Measurements from ENCODE around the gene DIPK1C. TPM values are rescaled to one million over a fixed set of nuclear protein-coding genes. Genes with fewer than 3 reads are reported as not detected.
A peak's percentile ranks its signal among the peaks of the same experiment; 100 is the strongest.

DIPK1C gene
- total and polyA plus RNA-seq, 10 donors, result 0.10 to 0.51 (median 0.29) TPM; not detected in 6

DNA sequence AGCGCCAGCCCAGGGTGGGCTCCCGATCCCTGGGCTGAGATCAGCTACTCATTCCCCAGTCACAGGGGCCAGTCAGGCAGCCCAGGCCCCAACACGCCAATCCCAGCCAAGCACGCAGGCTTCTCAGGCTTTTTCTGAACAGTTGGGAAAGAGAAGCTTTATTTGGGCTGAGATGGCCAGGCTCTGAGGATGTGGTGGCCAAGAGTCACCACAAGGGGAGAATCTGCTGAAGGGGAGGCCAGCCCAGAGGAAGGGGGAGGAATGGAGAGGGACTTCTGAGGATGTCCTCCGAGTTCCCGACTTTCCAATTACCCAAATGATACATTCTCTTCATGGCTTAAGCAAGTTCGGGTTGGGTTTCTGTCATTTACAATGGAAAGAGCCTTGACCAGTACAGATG lies 2.8 kb upstream of the DIPK1C start:
- no peaks in the 10 kb centered on the region for H3K9me3 ChIP-seq
- DNase-seq, result no peak
- TF ChIP-seq POLR2A (IDR thresholded peaks at IDR 0.05), result no peak
- TF ChIP-seq, protein P1, sequence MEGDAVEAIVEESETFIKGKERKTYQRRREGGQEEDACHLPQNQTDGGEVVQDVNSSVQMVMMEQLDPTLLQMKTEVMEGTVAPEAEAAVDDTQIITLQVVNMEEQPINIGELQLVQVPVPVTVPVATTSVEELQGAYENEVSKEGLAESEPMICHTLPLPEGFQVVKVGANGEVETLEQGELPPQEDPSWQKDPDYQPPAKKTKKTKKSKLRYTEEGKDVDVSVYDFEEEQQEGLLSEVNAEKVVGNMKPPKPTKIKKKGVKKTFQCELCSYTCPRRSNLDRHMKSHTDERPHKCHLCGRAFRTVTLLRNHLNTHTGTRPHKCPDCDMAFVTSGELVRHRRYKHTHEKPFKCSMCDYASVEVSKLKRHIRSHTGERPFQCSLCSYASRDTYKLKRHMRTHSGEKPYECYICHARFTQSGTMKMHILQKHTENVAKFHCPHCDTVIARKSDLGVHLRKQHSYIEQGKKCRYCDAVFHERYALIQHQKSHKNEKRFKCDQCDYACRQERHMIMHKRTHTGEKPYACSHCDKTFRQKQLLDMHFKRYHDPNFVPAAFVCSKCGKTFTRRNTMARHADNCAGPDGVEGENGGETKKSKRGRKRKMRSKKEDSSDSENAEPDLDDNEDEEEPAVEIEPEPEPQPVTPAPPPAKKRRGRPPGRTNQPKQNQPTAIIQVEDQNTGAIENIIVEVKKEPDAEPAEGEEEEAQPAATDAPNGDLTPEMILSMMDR (IDR thresholded peaks at IDR 0.05 in 8 of 11, conservative IDR thresholded peaks at IDR 0.05 in 3 of 11), result no peak
- TF ChIP-seq POLR2AphosphoS5 (IDR thresholded peaks at IDR 0.05), result no peak
- H3K4me1 ChIP-seq, result peaks cover 6 to 24% (median 13%) of the 10 kb centered on the region in 6 donors
- H3K36me3 ChIP-seq, result no peaks in the 10 kb centered on the region
- no peak overlapping the region for H3K27ac ChIP-seq
- H3K27me3 ChIP-seq (replicated peaks in 1 of 7), result peaks cover 7 to 59% (median 24%) of the 10 kb centered on the region in 7 donors
- no peak overlapping the region for H3K4me3 ChIP-seq
- 61 to 79% (median 67%) methylated on average over 7 of the region's 7 CpGs for WGBS, 5 donors
- intact Hi-C loops (cut with DNase I; ENCODE audit: low total_unique reads), result no loop called here

DNA sequence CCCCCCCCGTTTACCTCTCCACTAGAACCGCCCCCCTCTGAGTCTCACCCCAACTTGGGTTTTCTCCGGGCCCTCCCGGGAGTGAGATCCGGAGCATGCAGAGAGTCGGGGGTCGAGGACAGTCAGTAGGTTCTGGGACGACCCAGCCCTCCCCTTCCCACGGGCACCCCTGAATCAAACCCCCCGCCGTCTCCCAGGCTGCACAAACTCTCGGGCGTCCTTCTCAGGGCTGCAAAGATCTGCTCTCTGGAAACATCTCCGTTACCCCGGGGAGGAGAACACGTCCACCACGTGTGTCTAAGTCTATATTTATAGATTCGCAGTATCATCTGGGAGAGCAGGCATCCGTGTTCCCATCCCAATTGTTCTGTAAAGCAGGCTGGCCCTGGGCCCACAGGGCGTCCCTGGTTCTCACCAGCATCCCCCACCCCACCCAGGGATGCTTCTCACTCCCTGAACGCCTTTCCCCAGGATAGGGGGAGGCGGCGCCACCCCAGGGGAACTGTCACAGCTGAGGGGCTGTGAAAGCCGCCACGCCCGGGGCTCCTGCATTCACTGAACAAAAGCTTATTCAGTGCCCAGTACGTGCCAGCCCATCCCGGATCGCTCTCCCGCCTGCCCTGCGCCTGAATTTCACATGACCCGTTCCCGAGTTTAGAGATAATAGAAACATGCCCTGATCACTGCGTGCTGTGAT lies 765 bp upstream of the DIPK1C start:
- 30 to 57% (median 39%) methylated on average over 27 to 34 of the region's 34 CpGs for WGBS, 5 donors
- H3K9me3 ChIP-seq, result no peaks in the 10 kb centered on the region
- TF ChIP-seq POLR2AphosphoS5 (IDR thresholded peaks at IDR 0.05) (no peak), POLR2A (IDR thresholded peaks at IDR 0.05) (no peak)
- TF ChIP-seq, protein P1 (IDR thresholded peaks at IDR 0.05 in 8 of 11, conservative IDR thresholded peaks at IDR 0.05 in 3 of 11), result no peak
- intact Hi-C loops (cut with DNase I; ENCODE audit: low total_unique reads), result no loop called here
- H3K27me3 ChIP-seq (replicated peaks in 1 of 7), result peaks cover 7 to 70% (median 35%) of the 10 kb centered on the region in 7 donors
- H3K4me3 ChIP-seq, result no peak overlapping the region
- peaks cover 6 to 24% (median 13%) of the 10 kb centered on the region in 6 donors for H3K4me1 ChIP-seq
- no peak for DNase-seq
- H3K27ac ChIP-seq, result no peak overlapping the region
- no peaks in the 10 kb centered on the region for H3K36me3 ChIP-seq

DNA sequence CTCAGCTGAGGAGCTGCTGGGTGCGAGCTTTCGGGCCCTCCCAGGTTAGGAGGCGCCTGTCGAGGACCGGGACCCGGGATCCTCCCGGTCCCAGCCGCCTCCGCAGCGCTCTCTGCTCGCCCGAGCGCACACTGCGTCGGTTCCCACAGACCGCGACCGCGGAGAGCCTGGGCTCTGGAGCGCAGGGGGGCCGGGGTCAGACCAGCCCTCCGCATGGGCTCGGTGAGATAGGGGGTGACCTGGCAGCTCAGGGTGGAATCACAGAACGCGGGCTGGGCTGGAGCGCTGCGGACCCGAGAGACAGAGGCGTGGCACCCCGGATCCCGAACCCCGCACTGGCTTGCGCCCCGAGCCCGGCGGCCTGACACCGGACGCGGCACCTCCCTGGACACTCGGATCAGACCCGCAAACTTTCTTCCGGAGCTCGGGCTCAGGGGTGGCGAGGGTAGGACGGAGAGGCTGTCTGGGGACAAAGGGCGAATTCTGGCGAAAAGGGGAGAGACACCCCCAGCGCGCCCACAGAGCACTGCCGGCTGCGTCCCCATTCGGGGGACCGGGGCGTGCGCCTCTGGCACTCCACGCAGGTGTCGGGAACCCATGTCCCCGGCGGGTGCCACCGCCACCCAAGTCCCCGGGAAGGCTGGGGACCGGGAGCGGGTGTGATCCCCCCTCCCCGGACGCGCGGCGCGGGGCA lies 612 bp downstream of the DIPK1C start:
- Histone ChIP-seq H3K36me3 (no peaks in the 10 kb centered on the region), H3K27me3 (replicated peaks in 1 of 7) (peaks cover 7 to 70% (median 38%) of the 10 kb centered on the region in 7 donors), H3K27ac (no peak overlapping the region), H3K9me3 (no peaks in the 10 kb centered on the region), H3K4me3 (peak overlapping the region in 7 of 8 donors; percentile 23 to 63 (median 30)), H3K4me1 (peaks cover 6 to 24% (median 13%) of the 10 kb centered on the region in 6 donors)
- TF ChIP-seq, protein P1 (IDR thresholded peaks at IDR 0.05 in 8 of 11, conservative IDR thresholded peaks at IDR 0.05 in 3 of 11), result no peak
- TF ChIP-seq POLR2AphosphoS5 (IDR thresholded peaks at IDR 0.05), result no peak
- no peak for TF ChIP-seq POLR2A (IDR thresholded peaks at IDR 0.05)
- WGBS, 5 donors, result 1 to 4% (median 2%) methylated on average over 54 to 69 of the region's 69 CpGs
- intact Hi-C loops (cut with DNase I; ENCODE audit: low total_unique reads), result no loop called here
- no peak for DNase-seq

- WGBS, 5 donors, result 4 to 15% (median 13%) methylated on average over 7 of the region's 7 CpGs
- peaks cover 7 to 73% (median 38%) of the 10 kb centered on the region in 7 donors for H3K27me3 ChIP-seq (replicated peaks in 1 of 7)
- TF ChIP-seq POLR2AphosphoS5 (IDR thresholded peaks at IDR 0.05), result no peak
- no peak for TF ChIP-seq POLR2A (IDR thresholded peaks at IDR 0.05)
- H3K9me3 ChIP-seq, result no peaks in the 10 kb centered on the region
- intact Hi-C loops (cut with DNase I; ENCODE audit: low total_unique reads), result no loop called here
- DNase-seq, result no peak
- H3K4me1 ChIP-seq, result peaks cover 6 to 24% (median 13%) of the 10 kb centered on the region in 6 donors
- peak overlapping the region in 5 of 8 donors; percentile 23 to 63 (median 33) for H3K4me3 ChIP-seq
- H3K27ac ChIP-seq, result no peak overlapping the region
- H3K36me3 ChIP-seq, result no peaks in the 10 kb centered on the region
Measured at GRCh38 chr18:74456017-74456348, 1.1 kb downstream of the DIPK1C start.

Data from spleen (tissue), 11 donors.